ENCODE data around the gene NCKAP1. TPM values are rescaled to one million over a fixed set of nuclear protein-coding genes. Genes with fewer than 3 reads are reported as not detected.

Gene NCKAP1
- total RNA-seq, 1 experiment from 2014 or later, result 76.2 TPM

DNA sequence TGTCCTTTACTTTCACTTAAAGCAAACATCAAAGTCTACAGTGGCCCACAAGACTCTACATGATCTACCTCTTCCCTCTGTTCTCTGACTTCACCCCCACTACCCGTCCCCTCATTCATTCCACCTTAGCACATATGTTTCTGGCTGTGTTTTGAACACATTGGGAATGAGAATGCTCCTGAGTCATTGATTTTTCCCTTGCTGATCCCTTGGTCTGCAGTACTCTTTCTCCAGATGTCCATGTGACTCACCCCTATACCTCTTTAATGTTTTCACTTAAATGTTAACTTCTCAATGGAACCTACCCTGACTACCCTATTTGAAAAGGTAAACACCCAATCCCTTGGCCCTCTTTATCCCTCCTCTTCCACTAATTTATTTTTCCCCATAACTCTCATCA lies 141.1 kb downstream of the NCKAP1 start:
- Histone ChIP-seq H3K36me3 (ENCODE audit: low read depth, low read length) (no peaks in the 10 kb centered on the region), H4K20me1 (ENCODE audit: low read length) (no peaks in the 10 kb centered on the region), H3K4me2 (ENCODE audit: low read length) (no peak overlapping the region), H3F3A (ENCODE audit: low read length, unreplicated experiment) (no peaks in the 10 kb centered on the region), H3K4me1 (ENCODE audit: insufficient read depth, low read length) (no peaks in the 10 kb centered on the region), H3K9ac (ENCODE audit: low read length) (no peak overlapping the region), H3K79me2 (ENCODE audit: low read length) (no peaks in the 10 kb centered on the region), H2AFZ (ENCODE audit: low read length) (no peak overlapping the region), H3K9me3 (ENCODE audit: low read length) (no peaks in the 10 kb centered on the region), H3K27ac (ENCODE audit: low read length) (no peak overlapping the region), H3K27me3 (ENCODE audit: low read length) (no peaks in the 10 kb centered on the region), H3K9me2 (replicated peaks; ENCODE audit: low read length) (no peaks in the 10 kb centered on the region), H3K4me3 (ENCODE audit: low read length) (no peak overlapping the region)
- ATAC-seq, result no peak
- BruUV-seq (replicated peaks), result no TSS peak
- TF ChIP-seq EZH2 (IDR thresholded peaks at IDR 0.05; ENCODE audit: low read length, unreplicated experiment) (no peak), EZH2phosphoT487 (IDR thresholded peaks at IDR 0.05; ENCODE audit: borderline replicate concordance, low read length) (no peak)
- TF ChIP-seq, protein P1, sequence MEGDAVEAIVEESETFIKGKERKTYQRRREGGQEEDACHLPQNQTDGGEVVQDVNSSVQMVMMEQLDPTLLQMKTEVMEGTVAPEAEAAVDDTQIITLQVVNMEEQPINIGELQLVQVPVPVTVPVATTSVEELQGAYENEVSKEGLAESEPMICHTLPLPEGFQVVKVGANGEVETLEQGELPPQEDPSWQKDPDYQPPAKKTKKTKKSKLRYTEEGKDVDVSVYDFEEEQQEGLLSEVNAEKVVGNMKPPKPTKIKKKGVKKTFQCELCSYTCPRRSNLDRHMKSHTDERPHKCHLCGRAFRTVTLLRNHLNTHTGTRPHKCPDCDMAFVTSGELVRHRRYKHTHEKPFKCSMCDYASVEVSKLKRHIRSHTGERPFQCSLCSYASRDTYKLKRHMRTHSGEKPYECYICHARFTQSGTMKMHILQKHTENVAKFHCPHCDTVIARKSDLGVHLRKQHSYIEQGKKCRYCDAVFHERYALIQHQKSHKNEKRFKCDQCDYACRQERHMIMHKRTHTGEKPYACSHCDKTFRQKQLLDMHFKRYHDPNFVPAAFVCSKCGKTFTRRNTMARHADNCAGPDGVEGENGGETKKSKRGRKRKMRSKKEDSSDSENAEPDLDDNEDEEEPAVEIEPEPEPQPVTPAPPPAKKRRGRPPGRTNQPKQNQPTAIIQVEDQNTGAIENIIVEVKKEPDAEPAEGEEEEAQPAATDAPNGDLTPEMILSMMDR (conservative IDR thresholded peaks at IDR 0.05; ENCODE audit: low read depth, low read length), result no peak
- no peak for DNase-seq
- intact Hi-C loops (cut with micrococcal nuclease), result no loop called here
- CTCF ChIA-PET, result no interaction called here
- POLR2A ChIA-PET (ENCODE audit: unreplicated experiment), result no interaction called here

DNA sequence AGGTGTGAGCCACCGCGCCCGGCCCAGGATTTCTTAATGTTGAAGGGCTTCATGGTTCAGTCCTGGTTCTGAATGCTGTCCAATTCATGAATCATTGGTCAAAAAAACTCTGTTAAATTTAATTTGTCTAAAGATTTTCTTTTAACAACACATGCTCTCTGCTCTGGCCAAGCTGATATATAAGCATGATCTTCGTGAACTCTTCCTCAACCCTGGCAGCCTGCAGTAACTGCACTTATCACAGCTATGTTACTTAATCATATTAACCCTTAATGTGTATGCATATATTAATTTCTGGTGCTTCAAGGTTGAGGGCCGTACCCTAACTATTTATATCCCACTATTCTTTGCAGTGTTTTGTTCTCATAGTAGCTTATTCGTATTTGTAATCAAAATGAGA lies 142.5 kb downstream of the NCKAP1 start:
- CTCF ChIA-PET, result no interaction called here
- H3K4me1 ChIP-seq (ENCODE audit: insufficient read depth, low read length), result no peaks in the 10 kb centered on the region
- H3K27me3 ChIP-seq (ENCODE audit: low read length), result no peaks in the 10 kb centered on the region
- no TSS peak for BruUV-seq (replicated peaks)
- H3K4me2 ChIP-seq (ENCODE audit: low read length), result no peak overlapping the region
- H3F3A ChIP-seq (ENCODE audit: low read length, unreplicated experiment), result no peaks in the 10 kb centered on the region
- H3K9me2 ChIP-seq (replicated peaks; ENCODE audit: low read length), result no peaks in the 10 kb centered on the region
- no peak overlapping the region for H3K9ac ChIP-seq (ENCODE audit: low read length)
- TF ChIP-seq, protein P1 (conservative IDR thresholded peaks at IDR 0.05; ENCODE audit: low read depth, low read length), result no peak
- TF ChIP-seq EZH2 (IDR thresholded peaks at IDR 0.05; ENCODE audit: low read length, unreplicated experiment) (no peak), EZH2phosphoT487 (IDR thresholded peaks at IDR 0.05; ENCODE audit: borderline replicate concordance, low read length) (no peak)
- no peaks in the 10 kb centered on the region for H3K9me3 ChIP-seq (ENCODE audit: low read length)
- H3K27ac ChIP-seq (ENCODE audit: low read length), result no peak overlapping the region
- no peaks in the 10 kb centered on the region for H3K79me2 ChIP-seq (ENCODE audit: low read length)
- H3K36me3 ChIP-seq (ENCODE audit: low read depth, low read length), result no peaks in the 10 kb centered on the region
- no peak overlapping the region for H2AFZ ChIP-seq (ENCODE audit: low read length)
- intact Hi-C loops (cut with micrococcal nuclease), result no loop called here
- H3K4me3 ChIP-seq (ENCODE audit: low read length), result no peak overlapping the region
- POLR2A ChIA-PET (ENCODE audit: unreplicated experiment), result no interaction called here
- no peak for ATAC-seq
- no peak for DNase-seq
- no peaks in the 10 kb centered on the region for H4K20me1 ChIP-seq (ENCODE audit: low read length)

DNA sequence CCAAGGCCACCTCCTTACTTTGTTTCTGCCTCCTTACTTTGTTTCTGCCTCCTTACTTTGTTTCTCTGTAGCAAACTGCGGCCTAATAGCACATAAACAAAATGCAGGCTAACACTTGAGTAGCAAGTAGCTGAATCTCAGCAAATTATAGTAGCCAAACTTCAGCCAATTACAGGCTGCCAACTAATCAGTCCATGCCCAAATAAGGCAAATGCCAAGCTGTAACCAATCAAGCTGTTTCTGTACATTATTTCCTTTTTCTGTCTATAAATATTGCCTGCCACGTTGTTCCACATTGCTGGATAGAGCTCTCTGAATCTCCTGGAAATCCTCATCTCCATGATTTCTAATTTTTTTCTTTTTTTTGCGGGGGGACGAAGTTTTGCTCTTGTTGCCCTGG lies 143.1 kb downstream of the NCKAP1 start:
- Histone ChIP-seq H3K4me2 (ENCODE audit: low read length) (no peak overlapping the region), H3K79me2 (ENCODE audit: low read length) (no peaks in the 10 kb centered on the region), H3K27me3 (ENCODE audit: low read length) (no peaks in the 10 kb centered on the region), H3K9ac (ENCODE audit: low read length) (no peak overlapping the region), H3K9me3 (ENCODE audit: low read length) (no peaks in the 10 kb centered on the region), H3K27ac (ENCODE audit: low read length) (no peak overlapping the region), H3K9me2 (replicated peaks; ENCODE audit: low read length) (no peaks in the 10 kb centered on the region), H3K36me3 (ENCODE audit: low read depth, low read length) (no peaks in the 10 kb centered on the region), H2AFZ (ENCODE audit: low read length) (no peak overlapping the region), H4K20me1 (ENCODE audit: low read length) (no peaks in the 10 kb centered on the region), H3K4me1 (ENCODE audit: insufficient read depth, low read length) (no peaks in the 10 kb centered on the region), H3K4me3 (ENCODE audit: low read length) (no peak overlapping the region), H3F3A (ENCODE audit: low read length, unreplicated experiment) (no peaks in the 10 kb centered on the region)
- no peak for DNase-seq
- TF ChIP-seq, protein P1 (conservative IDR thresholded peaks at IDR 0.05; ENCODE audit: low read depth, low read length), result no peak
- TF ChIP-seq EZH2phosphoT487 (IDR thresholded peaks at IDR 0.05; ENCODE audit: borderline replicate concordance, low read length) (no peak), EZH2 (IDR thresholded peaks at IDR 0.05; ENCODE audit: low read length, unreplicated experiment) (no peak)
- intact Hi-C loops (cut with micrococcal nuclease), result no loop called here
- no TSS peak for BruUV-seq (replicated peaks)
- POLR2A ChIA-PET (ENCODE audit: unreplicated experiment), result no interaction called here
- no peak for ATAC-seq
- CTCF ChIA-PET, result no interaction called here
